ENCODE data around the gene CEBPE.
"Not testable (repeated sequence)": the region's sequence is repeated elsewhere in the genome, so short reads cannot be mapped to it uniquely, and the experiment has no call there.

The CEBPE gene

GRCh38 chr14:23120541-23121251, 1.6 kb upstream of the CEBPE start:
- DNase-seq, result peak; percentile 92 to 95 (median 92)

- peak; percentile 54 to 67 (median 61) for DNase-seq
These were observed 590 bp upstream of the CEBPE start for GRCh38 chr14:23119363-23120327.

GRCh38 chr14:23117371-23118020, 1.6 kb downstream of the CEBPE start:
- DNase-seq, result no peak

- no peak for DNase-seq
These were observed 3.1 kb downstream of the CEBPE start for GRCh38 chr14:23115918-23116317.

- peak; percentile 87 to 92 (median 87) for DNase-seq
These were observed 3.9 kb downstream of the CEBPE start for GRCh38 chr14:23115039-23115731.

- no peak for DNase-seq
These were observed 4.4 kb downstream of the CEBPE start for GRCh38 chr14:23114669-23115038.

GRCh38 chr14:23114120-23114458, 5.0 kb downstream of the CEBPE start:
- DNase-seq, result no peak

GRCh38 chr14:23113431-23114119, 5.5 kb downstream of the CEBPE start:
- DNase-seq, result no peak

GRCh38 chr14:23112359-23113178, 6.5 kb downstream of the CEBPE start:
- DNase-seq, result peak in 2 of 3 donors; percentile 22 to 33

- DNase-seq, result no peak
These were observed 8.3 kb downstream of the CEBPE start for GRCh38 chr14:23110579-23111365.

GRCh38 chr14:23109769-23110168, 9.3 kb downstream of the CEBPE start:
- DNase-seq, result no peak

GRCh38 chr14:23108169-23108568, 10.9 kb downstream of the CEBPE start:
- not testable (repeated sequence) for DNase-seq

- DNase-seq, result not testable (repeated sequence)
These were observed 11.4 kb downstream of the CEBPE start for GRCh38 chr14:23107620-23108019.

GRCh38 chr14:23106747-23107045, 12.4 kb downstream of the CEBPE start:
- no peak for DNase-seq

GRCh38 chr14:23105348-23105824, 13.7 kb downstream of the CEBPE start:
- DNase-seq, result no peak

- no peak for DNase-seq
These were observed 14.3 kb downstream of the CEBPE start, which contains the start of gene CIROP for GRCh38 chr14:23104591-23105347. Gene CIROP (minus strand): TSS chr14:23104989. CDS start chr14:23104920, 69 bp downstream.

GRCh38 chr14:23104070-23104590, 14.9 kb downstream of the CEBPE start:
- DNase-seq, result no peak

GRCh38 chr14:23103581-23103980, 15.5 kb downstream of the CEBPE start:
- no peak for DNase-seq

- DNase-seq, result no peak
These were observed 16.3 kb downstream of the CEBPE start for GRCh38 chr14:23102801-23103200.
